ENCODE results near the gene AOPEP. TPM values are rescaled to one million over a fixed set of nuclear protein-coding genes. Genes with fewer than 3 reads are reported as not detected.

The AOPEP gene
- total RNA-seq, 1 donor from 2014 or later = 75.3 TPM

GRCh38 chr9:94904806-94905205, 178.3 kb downstream of the AOPEP start:
- peak overlapping the region; percentile 12 for H3K9ac ChIP-seq (ENCODE audit: low read length)
- FAIRE-seq = no peak

GRCh38 chr9:94905606-94906005, 179.1 kb downstream of the AOPEP start:
- no peak overlapping the region for H3K9ac ChIP-seq (ENCODE audit: low read length)
- no peaks in the 10 kb centered on the region for H3K27me3 Mint-ChIP-seq (ENCODE audit: low read depth, unreplicated experiment)
- H3K27ac ChIP-seq (ENCODE audit: low read depth, low read length) = no peak overlapping the region
- FAIRE-seq = no peak
- DNase-seq (ENCODE audit: low read depth) = no peak
- H3K36me3 Mint-ChIP-seq (ENCODE audit: low read depth, unreplicated experiment) = peaks cover 4% of the 10 kb centered on the region
- H3K27me3 ChIP-seq (ENCODE audit: insufficient read depth, low read length) = no peaks in the 10 kb centered on the region
- H3K4me3 Mint-ChIP-seq (ENCODE audit: unreplicated experiment) = peak overlapping the region; percentile 37
- H3K36me3 ChIP-seq (ENCODE audit: insufficient read depth, low read length) = no peaks in the 10 kb centered on the region
- peaks cover 29% of the 10 kb centered on the region for H3K4me1 ChIP-seq (ENCODE audit: insufficient read depth, low read length)
- H3K9me3 Mint-ChIP-seq (ENCODE audit: unreplicated experiment) = no peaks in the 10 kb centered on the region
- no peak for TF ChIP-seq EZH2 (IDR thresholded peaks at IDR 0.05; ENCODE audit: insufficient read depth, low read length)
- TF ChIP-seq CTCF (IDR thresholded peaks at IDR 0.05; ENCODE audit: insufficient read depth, low read depth, low read length) = no peak
- H4K20me1 ChIP-seq (ENCODE audit: insufficient read depth, low read length) = no peaks in the 10 kb centered on the region
- peak overlapping the region; percentile 19 for H3K27ac Mint-ChIP-seq (ENCODE audit: unreplicated experiment)
- no peak overlapping the region for H2AFZ ChIP-seq (ENCODE audit: low read depth, low read length)
- peaks cover 70% of the 10 kb centered on the region for H3K4me1 Mint-ChIP-seq (ENCODE audit: low read depth, unreplicated experiment)
- no peak overlapping the region for H3K4me3 ChIP-seq (ENCODE audit: insufficient read depth, low read depth, low read length)
- H3K4me2 ChIP-seq (ENCODE audit: low read length) = no peak overlapping the region
- no peaks in the 10 kb centered on the region for H3K79me2 ChIP-seq (ENCODE audit: insufficient read depth, low read length)
- H3K9me3 ChIP-seq (ENCODE audit: insufficient read depth, low read depth, low read length) = no peaks in the 10 kb centered on the region

More at GRCh38 chr9:94904806-94905205, 178.3 kb downstream of the AOPEP start:
- Histone ChIP-seq H3K4me3 (ENCODE audit: insufficient read depth, low read depth, low read length) (no peak overlapping the region), H3K4me2 (ENCODE audit: low read length) (no peak overlapping the region), H3K27ac (ENCODE audit: low read depth, low read length) (no peak overlapping the region), H3K27me3 (ENCODE audit: insufficient read depth, low read length) (no peaks in the 10 kb centered on the region), H3K4me1 (ENCODE audit: insufficient read depth, low read length) (peaks cover 37% of the 10 kb centered on the region), H3K9me3 (ENCODE audit: insufficient read depth, low read depth, low read length) (no peaks in the 10 kb centered on the region), H3K79me2 (ENCODE audit: insufficient read depth, low read length) (no peaks in the 10 kb centered on the region), H2AFZ (ENCODE audit: low read depth, low read length) (no peak overlapping the region), H3K36me3 (ENCODE audit: insufficient read depth, low read length) (no peaks in the 10 kb centered on the region), H4K20me1 (ENCODE audit: insufficient read depth, low read length) (no peaks in the 10 kb centered on the region)
- Mint-ChIP-seq H3K4me1 (ENCODE audit: low read depth, unreplicated experiment) (peaks cover 70% of the 10 kb centered on the region), H3K36me3 (ENCODE audit: low read depth, unreplicated experiment) (peaks cover under 1% of the 10 kb centered on the region), H3K27me3 (ENCODE audit: low read depth, unreplicated experiment) (no peaks in the 10 kb centered on the region), H3K4me3 (ENCODE audit: unreplicated experiment) (peak overlapping the region; percentile 77), H3K27ac (ENCODE audit: unreplicated experiment) (peak overlapping the region; percentile 63), H3K9me3 (ENCODE audit: unreplicated experiment) (no peaks in the 10 kb centered on the region)
- TF ChIP-seq CTCF (IDR thresholded peaks at IDR 0.05; ENCODE audit: insufficient read depth, low read depth, low read length) = no peak
- no peak for TF ChIP-seq EZH2 (IDR thresholded peaks at IDR 0.05; ENCODE audit: insufficient read depth, low read length)
- no peak for DNase-seq (ENCODE audit: low read depth)

- H4K20me1 ChIP-seq (ENCODE audit: insufficient read depth, low read length) = no peaks in the 10 kb centered on the region
- H3K4me3 Mint-ChIP-seq (ENCODE audit: unreplicated experiment) = no peak overlapping the region
- H2AFZ ChIP-seq (ENCODE audit: low read depth, low read length) = no peak overlapping the region
- no peak for TF ChIP-seq CTCF (IDR thresholded peaks at IDR 0.05; ENCODE audit: insufficient read depth, low read depth, low read length)
- TF ChIP-seq EZH2 (IDR thresholded peaks at IDR 0.05; ENCODE audit: insufficient read depth, low read length) = no peak
- no peaks in the 10 kb centered on the region for H3K9me3 Mint-ChIP-seq (ENCODE audit: unreplicated experiment)
- H3K4me1 ChIP-seq (ENCODE audit: insufficient read depth, low read length) = peaks cover 23% of the 10 kb centered on the region
- FAIRE-seq (no peak), DNase-seq (ENCODE audit: low read depth) (no peak)
- H3K4me1 Mint-ChIP-seq (ENCODE audit: low read depth, unreplicated experiment) = peaks cover 70% of the 10 kb centered on the region
- no peak overlapping the region for H3K27ac ChIP-seq (ENCODE audit: low read depth, low read length)
- H3K79me2 ChIP-seq (ENCODE audit: insufficient read depth, low read length) = no peaks in the 10 kb centered on the region
- H3K27ac Mint-ChIP-seq (ENCODE audit: unreplicated experiment) = no peak overlapping the region
- no peaks in the 10 kb centered on the region for H3K27me3 ChIP-seq (ENCODE audit: insufficient read depth, low read length)
- no peaks in the 10 kb centered on the region for H3K27me3 Mint-ChIP-seq (ENCODE audit: low read depth, unreplicated experiment)
- no peak overlapping the region for H3K4me3 ChIP-seq (ENCODE audit: insufficient read depth, low read depth, low read length)
- no peaks in the 10 kb centered on the region for H3K9me3 ChIP-seq (ENCODE audit: insufficient read depth, low read depth, low read length)
- no peak overlapping the region for H3K9ac ChIP-seq (ENCODE audit: low read length)
- no peak overlapping the region for H3K4me2 ChIP-seq (ENCODE audit: low read length)
- peaks cover 4% of the 10 kb centered on the region for H3K36me3 Mint-ChIP-seq (ENCODE audit: low read depth, unreplicated experiment)
- H3K36me3 ChIP-seq (ENCODE audit: insufficient read depth, low read length) = no peaks in the 10 kb centered on the region
Observed at GRCh38 chr9:94906181-94906580, 179.7 kb downstream of the AOPEP start.

All from astrocyte (in vitro differentiated cells and primary cell).